ENCODE data around the gene MTMR10. TPM values are rescaled to one million over a fixed set of nuclear protein-coding genes. Genes with fewer than 3 reads are reported as not detected.

Gene MTMR10
- total RNA-seq, 2 donors from 2014 or later, result 12.4 to 16.2 TPM

- TF ChIP-seq CTCF (conservative IDR thresholded peaks at IDR 0.05), result peak; percentile 50
- no peaks in the 10 kb centered on the region for H3K27me3 ChIP-seq (ENCODE audit: control insufficient read depth, insufficient read depth, low read length, poor library complexity, severe bottlenecking)
- H3K9me3 ChIP-seq (ENCODE audit: control insufficient read depth, low read length), result no peaks in the 10 kb centered on the region
- no peak overlapping the region for H3K27ac Mint-ChIP-seq
- H3K27me3 Mint-ChIP-seq (ENCODE audit: insufficient read depth), result no peaks in the 10 kb centered on the region
- no peaks in the 10 kb centered on the region for H3K9me3 Mint-ChIP-seq
- H3K9ac ChIP-seq (ENCODE audit: extremely low read depth, low read length, poor library complexity, severe bottlenecking), result no peak overlapping the region
- WGBS, 2 experiments (ENCODE audit: insufficient coverage in 1 of 2, insufficient read length in 1 of 2), result 76 to 91% methylated on average over 3 to 4 of the region's 4 CpGs
- no peak overlapping the region for H3K4me3 Mint-ChIP-seq
- DNase-seq, result no peak
- peaks cover 6% of the 10 kb centered on the region for H3K4me1 Mint-ChIP-seq
- H3K27ac ChIP-seq (ENCODE audit: low read depth, low read length), result no peak overlapping the region
- H3K4me3 ChIP-seq (ENCODE audit: low read length), result no peak overlapping the region
- no peaks in the 10 kb centered on the region for H3K36me3 ChIP-seq (ENCODE audit: control insufficient read depth, insufficient read depth, low read length)
- no peaks in the 10 kb centered on the region for H3K4me1 ChIP-seq (ENCODE audit: control insufficient read depth, insufficient read depth, low read length)
- H3K36me3 Mint-ChIP-seq (ENCODE audit: low read depth), result no peaks in the 10 kb centered on the region
Measured at GRCh38 chr15:31034152-31034551, 42.7 kb upstream of the MTMR10 start.

GRCh38 chr15:31032961-31033371 is 41.5 kb upstream of the MTMR10 start:
- Histone ChIP-seq H3K9ac (ENCODE audit: extremely low read depth, low read length, poor library complexity, severe bottlenecking) (no peak overlapping the region), H3K36me3 (ENCODE audit: control insufficient read depth, insufficient read depth, low read length) (no peaks in the 10 kb centered on the region), H3K4me1 (ENCODE audit: control insufficient read depth, insufficient read depth, low read length) (no peaks in the 10 kb centered on the region), H3K27ac (ENCODE audit: low read depth, low read length) (no peak overlapping the region), H3K4me3 (ENCODE audit: low read length) (no peak overlapping the region), H3K27me3 (ENCODE audit: control insufficient read depth, insufficient read depth, low read length, poor library complexity, severe bottlenecking) (no peaks in the 10 kb centered on the region), H3K9me3 (ENCODE audit: control insufficient read depth, low read length) (no peaks in the 10 kb centered on the region)
- DNase-seq, result no peak
- no peak overlapping the region for H3K27ac Mint-ChIP-seq
- no peaks in the 10 kb centered on the region for H3K36me3 Mint-ChIP-seq (ENCODE audit: low read depth)
- H3K4me1 Mint-ChIP-seq, result peaks cover 6% of the 10 kb centered on the region
- no peak overlapping the region for H3K4me3 Mint-ChIP-seq
- H3K9me3 Mint-ChIP-seq, result no peaks in the 10 kb centered on the region
- WGBS, 2 experiments (ENCODE audit: insufficient coverage in 1 of 2, insufficient read length in 1 of 2), result 80 to 90% methylated on average over 5 of the region's 5 CpGs
- H3K27me3 Mint-ChIP-seq (ENCODE audit: insufficient read depth), result no peaks in the 10 kb centered on the region
- TF ChIP-seq CTCF (conservative IDR thresholded peaks at IDR 0.05), result no peak

GRCh38 chr15:31031471-31032067 is 40.1 kb upstream of the MTMR10 start:
- Mint-ChIP-seq H3K4me1 (peaks cover 2% of the 10 kb centered on the region), H3K27me3 (ENCODE audit: insufficient read depth) (no peaks in the 10 kb centered on the region), H3K27ac (no peak overlapping the region), H3K9me3 (no peaks in the 10 kb centered on the region), H3K4me3 (no peak overlapping the region), H3K36me3 (ENCODE audit: low read depth) (no peaks in the 10 kb centered on the region)
- H3K9ac ChIP-seq (ENCODE audit: extremely low read depth, low read length, poor library complexity, severe bottlenecking), result no peak overlapping the region
- no peak for DNase-seq
- H3K4me1 ChIP-seq (ENCODE audit: control insufficient read depth, insufficient read depth, low read length), result no peaks in the 10 kb centered on the region
- TF ChIP-seq CTCF (conservative IDR thresholded peaks at IDR 0.05), result no peak
- no peak overlapping the region for H3K27ac ChIP-seq (ENCODE audit: low read depth, low read length)
- no peaks in the 10 kb centered on the region for H3K9me3 ChIP-seq (ENCODE audit: control insufficient read depth, low read length)
- WGBS, 2 experiments (ENCODE audit: insufficient coverage in 1 of 2, insufficient read length in 1 of 2), result 100% methylated on average over 1 of the region's 3 CpGs; no CpG with 5 or more reads in 1 of the 2 experiments
- H3K4me3 ChIP-seq (ENCODE audit: low read length), result no peak overlapping the region
- H3K27me3 ChIP-seq (ENCODE audit: control insufficient read depth, insufficient read depth, low read length, poor library complexity, severe bottlenecking), result no peaks in the 10 kb centered on the region
- H3K36me3 ChIP-seq (ENCODE audit: control insufficient read depth, insufficient read depth, low read length), result no peaks in the 10 kb centered on the region
